Mammary epithelial cell (primary cell): ENCODE data around the gene SLC38A9.

Source experiments
- CTCF ChIP-seq, 2 donors: IDR thresholded peaks in 1 of 2; conservative IDR thresholded peaks in 1 of 2; 2 replicates each; pipeline ENCODE4 v1.5.1; 2011 to 2012; ENCODE audit warnings: inconsistent platforms in 2 of 2, low read length in 2 of 2, mild to moderate bottlenecking in 2 of 2, control low read depth in 1 of 2, low read depth in 1 of 2; ENCODE audit not compliant: insufficient read depth in 1 of 2; ENCODE audit errors: extremely low read depth in 1 of 2
- EZH2 ChIP-seq: IDR thresholded peaks from 2 replicates; pipeline ENCODE4 v1.6.1; 2012; ENCODE audit warnings: low read length, inconsistent platforms, borderline replicate concordance

- no peak for TF ChIP-seq CTCF (conservative IDR thresholded peaks at IDR 0.05 in 1 of 2, IDR thresholded peaks at IDR 0.05 in 1 of 2; ENCODE audit: extremely low read depth in 1 of 2, insufficient read depth in 1 of 2, low read depth in 1 of 2, low read length in 2 of 2)
- TF ChIP-seq EZH2 = no peak
Observed at GRCh38 chr5:55734658-55735057, 22.5 kb upstream of the SLC38A9 start.
